Fibroblast of skin of left quadriceps (primary cell): ENCODE results near the gene ATP13A5.

ENCODE experiments used
- DNase-seq, 2 experiments: peaks; one replicate each; pipeline ENCODE4 v3.0.0-alpha.2; 2013; ENCODE audit warnings: low read depth in 2 of 2

ATP13A5 gene

DNA sequence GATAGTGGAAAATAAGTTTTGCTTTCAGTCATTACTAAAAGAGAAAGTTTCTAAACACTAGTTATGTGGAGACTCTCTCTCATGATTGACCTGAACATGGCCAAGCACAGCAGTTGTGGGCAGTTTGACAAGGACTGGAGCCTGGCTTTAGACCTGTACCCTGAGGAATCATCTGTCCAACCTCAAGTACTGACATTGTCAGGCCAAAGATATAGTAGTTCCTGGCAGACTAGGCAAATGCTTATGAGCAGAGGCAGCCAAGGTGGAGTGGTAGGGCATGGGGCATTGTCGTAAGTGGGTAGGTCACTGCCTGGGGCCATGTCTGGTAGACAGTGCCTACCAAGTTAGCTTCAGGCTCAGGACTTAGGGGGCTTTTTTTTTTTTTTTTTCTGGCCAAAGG lies 116.6 kb downstream of the ATP13A5 start:
- DNase-seq = no peak

DNA sequence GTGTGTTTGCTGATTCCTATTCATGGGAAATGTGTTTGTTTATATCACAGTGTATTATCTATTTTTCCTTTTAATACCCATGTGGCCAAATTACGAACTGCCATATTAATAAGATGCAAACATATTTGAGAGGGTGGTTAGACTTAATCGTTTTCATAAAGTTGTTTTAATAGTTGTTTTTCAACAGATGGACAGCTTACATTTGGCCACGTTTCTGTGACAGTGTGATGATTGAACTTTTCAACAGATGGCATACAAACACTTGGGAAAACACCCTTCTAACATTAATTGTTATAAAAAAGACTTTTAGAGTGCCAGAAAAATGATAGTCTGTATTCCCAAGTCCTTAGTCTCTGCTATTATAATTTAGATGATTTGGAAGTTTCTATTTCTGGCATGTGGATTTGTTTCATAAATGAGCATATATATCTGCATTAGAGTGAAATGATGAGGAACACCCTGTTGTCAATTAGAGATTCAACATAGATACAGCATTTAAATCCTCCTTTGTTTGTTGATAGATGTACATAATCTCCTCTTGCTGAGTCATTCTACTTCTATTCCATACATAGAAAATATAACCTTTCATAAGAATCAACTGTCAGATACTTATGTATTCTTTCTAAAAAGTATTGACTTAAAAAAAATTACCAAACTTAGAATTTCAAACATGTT lies 124.4 kb downstream of the ATP13A5 start:
- DNase-seq = no peak

DNA sequence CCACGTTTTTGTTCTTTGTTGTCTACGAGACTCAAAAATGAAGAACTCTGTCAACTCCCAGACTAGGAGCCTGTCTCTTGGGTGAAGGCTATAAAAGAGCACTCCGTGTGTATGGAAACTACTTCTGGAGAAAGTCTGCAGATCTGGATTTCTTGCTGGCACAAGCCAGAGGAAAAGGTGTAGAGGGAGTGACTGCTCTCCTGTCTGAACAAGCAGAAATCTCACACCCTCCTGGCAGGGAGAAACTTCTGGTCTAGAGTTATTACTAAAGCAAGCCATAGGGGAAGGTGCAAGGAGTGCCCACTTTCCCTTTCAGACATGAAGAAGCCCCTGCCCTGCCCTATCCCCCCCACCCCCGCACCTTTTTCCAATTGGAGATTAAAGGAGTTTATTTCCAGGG lies 128.1 kb downstream of the ATP13A5 start:
- DNase-seq = no peak

DNA sequence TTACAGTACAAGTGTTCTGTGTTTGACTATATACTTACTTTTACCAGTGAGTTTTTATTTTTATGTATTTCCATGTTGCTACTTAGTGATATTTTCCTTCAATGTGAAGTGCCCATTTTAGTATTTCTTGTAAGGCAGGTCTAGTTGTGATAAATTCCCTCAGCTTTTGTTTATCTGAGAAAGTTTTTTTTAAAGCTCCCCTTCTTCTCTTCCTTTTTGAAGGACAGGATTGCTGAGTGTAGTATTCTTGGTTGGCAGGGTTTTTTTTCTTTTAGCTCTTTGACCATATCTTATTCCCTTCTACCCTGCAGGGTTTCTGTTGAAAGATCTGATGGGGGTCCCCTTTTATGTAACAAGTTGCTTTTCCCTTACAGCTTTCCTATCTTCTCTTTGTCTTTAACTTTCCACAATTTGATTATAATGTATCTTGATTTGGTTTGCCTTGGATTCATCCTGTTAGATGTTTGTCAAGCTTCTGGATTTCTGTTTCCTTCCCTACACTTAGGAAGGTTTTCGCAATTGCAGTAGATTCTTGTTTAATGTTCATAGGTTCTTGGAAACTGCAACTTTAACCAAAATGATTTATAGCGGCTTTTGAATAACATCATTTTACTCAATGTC lies 129.6 kb downstream of the ATP13A5 start:
- no peak for DNase-seq

DNA sequence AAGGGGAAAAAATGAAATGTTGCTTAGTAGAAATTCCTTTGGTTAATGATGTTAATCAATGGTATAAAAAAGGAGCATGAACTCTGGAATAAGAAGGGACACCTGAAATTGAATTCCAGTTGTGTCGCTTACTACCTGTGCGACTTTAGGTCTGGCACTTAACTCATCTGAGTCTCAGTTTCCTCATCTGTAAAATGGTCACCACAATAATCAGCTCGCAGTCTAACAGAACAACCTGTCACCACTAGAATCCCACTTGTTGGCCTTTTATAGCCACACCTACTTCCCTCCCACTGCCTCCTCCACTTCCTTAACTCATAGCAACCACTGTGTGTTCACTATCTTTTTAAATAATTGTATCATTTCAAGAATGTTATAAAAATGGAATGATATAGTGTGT lies 135.0 kb downstream of the ATP13A5 start:
- no peak for DNase-seq

DNA sequence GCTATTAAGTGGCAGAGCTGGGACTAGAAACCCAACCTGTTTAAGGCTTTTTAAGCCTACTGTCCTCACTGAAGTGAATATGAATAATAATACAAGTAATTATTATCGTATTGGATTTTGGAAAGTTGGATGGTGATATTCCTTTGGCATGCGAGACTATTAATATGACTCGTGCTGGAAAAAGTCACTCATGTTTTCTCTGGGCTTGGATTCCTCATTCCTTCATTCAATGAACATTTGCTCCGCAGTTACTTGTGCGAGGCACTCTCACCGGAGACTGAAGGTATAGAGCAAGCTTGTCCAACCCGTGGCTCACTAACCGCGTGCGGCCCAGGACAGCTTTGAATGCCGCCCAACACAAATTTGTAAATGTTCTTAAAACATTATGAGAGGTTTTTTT lies 136.8 kb downstream of the ATP13A5 start:
- DNase-seq = no peak

DNA sequence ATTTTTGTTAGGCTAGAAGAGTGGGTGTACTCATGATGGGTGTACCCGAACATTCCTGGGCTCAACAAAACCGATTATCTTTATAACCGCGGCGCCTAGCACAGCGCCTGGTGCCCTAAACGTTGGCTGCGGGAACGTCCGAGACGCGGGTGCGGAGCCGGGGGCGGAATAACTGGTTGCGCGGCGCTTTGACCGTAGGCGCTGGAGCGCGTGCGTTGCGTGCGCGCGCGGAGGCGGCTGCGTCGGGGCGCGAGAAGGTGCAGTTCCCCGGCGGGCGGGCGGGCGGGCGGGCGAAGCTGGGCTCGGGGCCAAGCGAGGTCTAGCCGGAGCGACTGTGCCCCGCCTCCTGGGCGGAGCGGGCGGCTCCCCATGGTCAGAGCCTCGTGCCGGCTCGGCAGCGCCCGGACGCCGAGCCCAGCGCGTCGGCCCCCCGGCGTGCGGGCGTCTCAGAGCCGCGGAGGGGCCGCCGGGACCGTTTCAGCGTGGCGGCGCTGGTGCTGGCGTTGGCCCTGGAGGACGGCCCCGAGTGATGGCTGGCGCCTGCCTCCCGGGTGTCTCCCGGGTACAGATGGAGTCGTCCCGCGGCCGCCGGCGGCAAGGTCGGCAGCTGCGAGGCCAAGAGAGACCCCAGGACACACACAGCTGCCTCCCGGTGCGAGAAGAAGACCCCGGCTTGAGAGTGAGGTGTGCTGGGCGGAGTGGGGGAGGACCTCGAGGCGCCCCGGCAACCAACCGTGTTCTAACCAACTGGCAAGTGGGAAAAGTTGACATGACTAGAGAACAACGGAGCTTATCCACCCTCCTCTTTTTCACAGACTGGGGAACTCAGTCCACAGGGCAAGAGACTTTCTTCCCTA lies 137.5 kb downstream of the ATP13A5 start, which contains the start of gene PLAAT1:
PLAAT1 (plus strand) TSS at position 373 of the 857 bp plus-strand sequence. CDS start 14,429 bp downstream, outside the sequence.
- DNase-seq = peak; percentile 46 to 54

DNA sequence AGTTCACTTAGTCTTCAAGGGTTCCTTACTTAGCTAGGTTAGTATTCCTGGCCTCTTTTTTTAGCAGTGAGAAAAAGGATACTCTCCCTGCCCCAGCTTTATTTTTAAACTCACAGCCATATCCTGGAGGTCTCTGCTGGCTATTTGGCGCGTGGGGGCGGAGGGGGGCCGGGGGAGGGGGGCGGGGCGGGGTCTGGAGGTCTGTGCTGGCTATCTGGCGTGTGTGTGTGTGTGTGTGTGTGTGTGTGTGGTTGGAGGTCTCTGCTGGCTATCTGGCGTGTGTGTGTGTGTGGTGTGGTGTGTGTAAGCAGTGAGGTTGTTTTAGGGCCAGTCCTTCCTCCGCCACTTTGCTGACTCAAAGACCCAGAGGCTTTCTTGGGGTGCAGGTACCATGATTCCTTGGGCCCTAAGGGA lies 138.1 kb downstream of the ATP13A5 start:
- DNase-seq = peak in 1 of 2 experiments; percentile 4

DNA sequence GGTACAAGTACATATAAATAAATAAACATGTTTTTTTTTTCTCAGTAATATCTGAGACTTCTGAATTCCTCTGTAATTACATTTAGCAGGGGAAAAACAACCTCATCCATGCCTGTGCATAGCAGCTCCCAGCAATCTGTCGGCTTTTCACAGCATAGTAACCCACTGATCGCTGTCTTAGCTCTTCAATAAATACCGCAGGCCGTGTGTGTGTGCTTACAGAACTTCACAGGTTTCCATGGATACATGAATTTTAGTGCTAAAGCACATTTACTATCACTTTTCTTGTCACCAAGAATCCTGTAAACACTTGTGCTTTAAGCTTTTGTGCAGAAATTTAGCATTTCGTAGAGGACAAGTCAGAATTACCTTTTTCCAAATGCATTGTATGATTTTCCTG lies 141.5 kb downstream of the ATP13A5 start:
- no peak for DNase-seq

DNA sequence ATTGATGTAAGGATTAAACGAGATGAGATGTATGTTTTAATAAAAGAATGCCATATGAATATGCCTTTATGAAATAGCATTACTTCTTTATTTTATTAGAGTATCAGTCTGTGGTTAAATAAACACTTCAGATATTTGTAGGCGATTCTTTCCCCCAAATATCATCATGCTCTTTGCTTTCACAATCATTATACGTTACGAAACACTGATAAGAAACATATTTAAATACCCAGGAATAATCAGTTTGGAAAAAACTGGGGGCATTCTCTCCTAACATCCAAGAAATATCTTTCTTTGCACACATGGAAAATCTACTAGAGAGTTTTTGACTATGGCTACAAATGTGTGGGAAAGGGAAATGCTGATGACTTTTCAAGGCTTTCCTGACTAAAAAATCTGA lies 142.0 kb downstream of the ATP13A5 start:
- DNase-seq = no peak

DNA sequence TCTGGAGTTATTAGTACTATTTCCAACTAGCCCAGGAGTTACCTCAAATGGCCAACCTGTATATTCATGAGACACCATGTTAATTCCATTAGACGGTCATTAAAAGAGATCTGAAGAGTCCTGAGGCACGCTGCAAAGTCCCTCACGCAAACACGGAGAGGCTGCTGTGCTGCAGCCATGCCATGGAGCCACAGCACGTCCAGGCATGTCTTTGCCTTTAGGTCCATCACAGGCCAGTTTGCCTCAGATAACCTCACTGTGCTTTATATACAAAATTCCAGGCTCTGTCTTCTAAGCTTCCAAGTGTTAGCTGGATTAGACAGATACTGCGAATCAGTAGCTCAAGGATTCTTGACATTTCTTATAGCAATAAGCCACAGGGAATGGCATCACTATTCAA lies 147.4 kb downstream of the ATP13A5 start:
- DNase-seq = no peak

DNA sequence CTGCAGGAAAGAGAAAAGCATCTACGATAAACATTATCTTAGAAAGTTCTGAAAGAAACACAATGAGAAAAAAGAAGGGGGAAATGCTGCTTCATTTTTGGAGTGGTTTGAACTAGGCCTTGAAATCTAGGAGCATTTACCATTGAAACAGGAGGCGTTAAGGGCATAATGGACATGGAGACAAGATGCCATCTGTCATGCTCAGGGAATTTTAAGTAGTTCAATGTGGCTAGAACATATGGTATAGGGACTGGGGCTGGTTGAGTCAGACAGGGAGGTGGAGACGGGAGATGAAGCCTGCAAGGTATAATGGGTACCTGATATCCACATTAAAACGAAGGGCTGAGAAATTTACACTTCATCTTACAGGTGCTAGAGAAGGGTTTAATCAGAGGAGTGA lies 147.9 kb downstream of the ATP13A5 start:
- no peak for DNase-seq

DNA sequence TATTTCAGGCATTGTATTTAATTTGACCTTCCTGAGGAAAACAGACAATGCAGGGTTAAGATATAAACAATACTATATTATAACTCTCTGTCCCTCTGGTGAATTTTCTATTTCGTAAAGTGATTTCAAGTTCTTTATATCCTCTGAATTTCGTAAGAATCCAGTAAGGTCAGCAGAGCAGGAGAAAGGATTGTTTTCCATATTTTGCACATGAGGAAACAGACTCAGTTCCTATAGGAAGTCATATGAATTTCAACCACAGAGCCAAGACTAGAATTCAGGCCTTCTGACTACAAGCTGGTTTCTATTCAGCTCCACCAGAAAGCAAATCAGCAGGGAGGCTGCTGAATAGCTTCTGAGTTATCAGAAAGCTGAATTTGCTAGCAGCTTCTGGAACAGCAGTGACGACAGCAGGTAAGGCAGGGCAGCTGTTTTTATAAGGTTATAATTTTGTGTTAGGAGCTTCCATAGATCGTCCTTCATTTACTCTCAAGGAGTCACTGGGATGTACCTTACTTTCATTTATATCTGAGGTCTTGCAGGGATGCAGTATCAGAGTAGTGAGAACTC lies 148.6 kb downstream of the ATP13A5 start:
- DNase-seq = no peak

DNA sequence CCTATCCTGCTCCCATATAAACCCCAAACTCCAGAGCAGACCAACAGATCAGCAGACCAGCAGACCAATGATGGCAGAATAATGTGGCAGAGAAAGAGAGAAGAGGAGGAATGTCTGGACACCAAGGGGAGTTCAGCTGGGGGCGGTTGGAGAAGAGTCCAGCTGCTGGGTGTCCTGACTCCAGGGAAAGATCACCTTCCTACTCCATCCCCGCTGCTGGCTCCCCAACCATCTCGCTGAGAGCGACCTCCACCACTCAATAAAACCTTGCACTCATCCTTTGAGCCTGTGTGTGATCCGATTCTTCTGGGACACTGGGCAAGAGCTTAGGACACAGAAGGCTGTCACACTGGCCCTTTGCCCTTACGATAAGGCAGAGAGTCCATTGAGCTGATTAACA lies 150.3 kb downstream of the ATP13A5 start:
- DNase-seq = no peak

DNA sequence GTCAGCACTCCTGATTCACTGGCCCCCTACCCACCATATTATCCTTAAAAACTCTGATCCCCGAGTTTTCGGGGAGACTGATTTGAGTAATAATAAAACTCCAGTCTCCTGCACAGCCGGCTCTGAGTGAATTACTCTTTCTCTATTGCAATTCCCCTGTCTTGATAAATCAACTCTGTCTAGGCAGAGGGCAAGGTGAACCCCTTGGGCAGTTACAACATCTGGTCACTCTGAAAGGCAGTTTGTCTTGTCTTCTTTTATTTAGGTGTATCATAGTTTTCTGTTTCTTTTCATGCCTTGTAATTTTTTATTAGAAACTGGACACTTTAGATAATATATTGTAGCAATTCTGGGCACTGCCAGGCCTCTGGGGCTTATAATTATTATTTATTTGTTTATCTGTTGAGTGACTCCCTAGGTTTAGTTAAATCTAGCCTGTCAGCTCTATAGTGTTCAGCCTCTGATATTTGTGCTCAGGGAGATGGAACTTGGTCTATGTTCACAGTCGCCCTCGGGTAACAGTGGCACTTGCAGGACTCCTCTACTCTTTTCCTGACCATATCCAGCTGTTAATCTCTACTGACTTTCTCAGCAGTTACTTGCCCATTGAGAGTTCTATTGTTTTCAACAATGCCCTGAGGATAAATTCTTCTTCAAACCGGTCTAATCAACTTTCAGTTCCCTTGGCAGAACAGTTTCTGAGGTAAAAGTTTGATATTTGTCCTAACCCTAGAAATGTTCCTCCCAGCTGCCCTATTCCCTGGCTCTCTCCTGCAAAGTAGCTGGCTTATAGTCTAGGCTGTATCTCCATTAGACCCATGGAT lies 153.0 kb downstream of the ATP13A5 start:
- no peak for DNase-seq
